NAMALWA (cell line): Measurements from ENCODE around the gene TBC1D22A.
"Not testable (repeated sequence)": the region's sequence is repeated elsewhere in the genome, so short reads cannot be mapped to it uniquely, and the experiment has no call there.

Experiments
- DNase-seq: peaks from one replicate; pipeline ENCODE4 v3.0.0-alpha.2; 2015; ENCODE audit warnings: low spot score

TBC1D22A gene

GRCh38 chr22:46762238-46763050, at the start of gene TBC1D22A:
Gene TBC1D22A, plus strand, starts transcription at chr22:46762650. Its CDS starts 137 bp downstream, at chr22:46762787.
- DNase-seq: peak; percentile 96

GRCh38 chr22:46714550-46714949, 47.9 kb upstream of the TBC1D22A start:
- DNase-seq: no peak

GRCh38 chr22:46719921-46720320, 42.5 kb upstream of the TBC1D22A start:
- no peak for DNase-seq

- DNase-seq: no peak
Measured at GRCh38 chr22:46721501-46722085, 40.9 kb upstream of the TBC1D22A start.

- no peak for DNase-seq
Measured at GRCh38 chr22:46723882-46724281, 38.6 kb upstream of the TBC1D22A start.

- no peak for DNase-seq
Measured at GRCh38 chr22:46725096-46725495, 37.4 kb upstream of the TBC1D22A start.

- DNase-seq: no peak
Measured at GRCh38 chr22:46726066-46726985, 36.1 kb upstream of the TBC1D22A start.

GRCh38 chr22:46726986-46727317, 35.5 kb upstream of the TBC1D22A start:
- DNase-seq: no peak

- no peak for DNase-seq
Measured at GRCh38 chr22:46727813-46728364, 34.6 kb upstream of the TBC1D22A start.

GRCh38 chr22:46728470-46728869, 34.0 kb upstream of the TBC1D22A start:
- DNase-seq: no peak

GRCh38 chr22:46730568-46731245, 31.7 kb upstream of the TBC1D22A start:
- no peak for DNase-seq

- no peak for DNase-seq
Measured at GRCh38 chr22:46731246-46732040, 31.0 kb upstream of the TBC1D22A start.

- no peak for DNase-seq
Measured at GRCh38 chr22:46732041-46732379, 30.4 kb upstream of the TBC1D22A start.

GRCh38 chr22:46732513-46732912, 29.9 kb upstream of the TBC1D22A start:
- DNase-seq: no peak

- DNase-seq: not testable (repeated sequence)
Measured at GRCh38 chr22:46734213-46734722, 28.2 kb upstream of the TBC1D22A start.

GRCh38 chr22:46734830-46735453, 27.5 kb upstream of the TBC1D22A start:
- DNase-seq: peak; percentile 90

GRCh38 chr22:46735747-46736608, 26.5 kb upstream of the TBC1D22A start:
- no peak for DNase-seq

GRCh38 chr22:46736705-46737104, 25.7 kb upstream of the TBC1D22A start:
- DNase-seq: no peak
